Stomach (tissue), 9 donors: Measurements from ENCODE around the gene PLXNB2. TPM values are rescaled to one million over a fixed set of nuclear protein-coding genes. Genes with fewer than 3 reads are reported as not detected.

Source experiments
- DNase-seq, 2 donors: peaks; one replicate each; pipeline versions ENCODE4 v3.0.0 to v3.0.0-alpha.2; 2013 to 2019
- H3K27ac ChIP-seq, 5 donors: fragments of 200-600 bp in 4 of 5; sonication (generic) in 4 of 5; one replicate each; pipeline ENCODE4 v1.5.1; 2013 to 2019; ENCODE audit warnings: mild to moderate bottlenecking in 1 of 5, moderate library complexity in 1 of 5
- H3K27me3 ChIP-seq, 3 donors: fragments of 200-600 bp; sonication (generic); one replicate each; pipeline ENCODE4 v1.5.1; 2017 to 2019; ENCODE audit warnings: mixed run types in 1 of 3
- H3K36me3 ChIP-seq, 4 donors: fragments of 200-600 bp; sonication (generic); 1 replicate in 3 of 4; 2 replicates in 1 of 4; pipeline ENCODE4 v1.5.1; 2016 to 2019
- H3K4me1 ChIP-seq, 4 donors: fragments of 200-600 bp; sonication (generic); one replicate each; pipeline ENCODE4 v1.5.1; 2016 to 2019
- H3K4me3 ChIP-seq, 4 donors: fragments of 200-600 bp; sonication (generic) in 3 of 4; one replicate each; pipeline ENCODE4 v1.5.1; 2016 to 2019; ENCODE audit warnings: mild to moderate bottlenecking in 1 of 4
- H3K9me3 ChIP-seq, 4 donors: fragments of 200-600 bp; sonication (generic); one replicate each; pipeline ENCODE4 v1.5.1; 2016 to 2019
- CTCF ChIP-seq, 7 experiments: fragments of 450-650 bp in 4 of 7; fragments of 200-600 bp in 3 of 7; sonication (generic) in 3 of 7; IDR thresholded peaks; one replicate each; pipeline ENCODE4 v1.5.1; 2016 to 2019; ENCODE audit warnings: antibody characterized with exemption in 7 of 7, control low read depth in 2 of 7, mild to moderate bottlenecking in 1 of 7
- EP300 ChIP-seq: sonication (generic); formaldehyde crosslinking; IDR thresholded peaks from one replicate; pipeline ENCODE4 v1.6.1; 2017; ENCODE audit warnings: antibody characterized with exemption
- POLR2A ChIP-seq, 4 donors: fragments of 450-650 bp; IDR thresholded peaks; one replicate each; pipeline ENCODE4 v1.6.1; 2016; ENCODE audit warnings: antibody characterized with exemption in 4 of 4, control low read depth in 2 of 4, mild to moderate bottlenecking in 1 of 4, moderate library complexity in 1 of 4
- POLR2AphosphoS5 ChIP-seq, 3 donors: sonication (generic); formaldehyde crosslinking; IDR thresholded peaks; one replicate each; pipeline ENCODE4 v1.6.1; 2016; ENCODE audit warnings: antibody characterized with exemption in 3 of 3
- WGBS, 5 donors: extraction: QIAGEN DNeasy Blood & Tissue Kit in 3 of 5; methylation state at CpG; one replicate each; pipeline versions ENCODE4 v1.1.5 to v1.1.7; 2013 to 2018; 5-methylcytosine and 5-hydroxymethylcytosine counted together
- intact Hi-C: fragments of 100-400 bp; cut with DNase I; formaldehyde crosslinking; loops from one replicate; pipeline ENCODE4 v1.15.1; 2023; ENCODE audit warnings: low total_unique reads
- polyA plus RNA-seq, 3 donors: library from polyadenylated mRNA; stranded (reverse); fragments of 200-250 nt; gene quantifications; one replicate each; pipeline ENCODE4 v1.2.3, GENCODE V29; 2013
- total RNA-seq, 5 donors: library from RNA; depleted of rRNA; stranded (reverse); fragments of >200 nt; gene quantifications; one replicate each; pipeline versions ENCODE4 v1.1.0 to v1.2.3, GENCODE V29; 2014 to 2016
- donor health status: healthy with polysubstance abuse.
- donor health status: Bipolar disorder and iron deficiency.
- donor health status: healthy.

Gene PLXNB2
- total and polyA plus RNA-seq, 8 donors: 50.3 to 648 (median 269) TPM

GRCh38 chr22:50249341-50250248 lies 57.9 kb downstream of the PLXNB2 start:
- H3K4me3 ChIP-seq: peak overlapping the region in 3 of 4 donors; percentile 62 to 78 (median 66)
- intact Hi-C loops: loop anchor here (10.0 kb wide), 1 partner anchor 255 kb away; the partner anchor contains the start of genes LMF2 and NCAPH2
- H3K4me1 ChIP-seq: peaks cover 39 to 72% (median 68%) of the 10 kb centered on the region in 4 donors
- peaks cover 11 to 24% (median 17%) of the 10 kb centered on the region in 4 donors for H3K36me3 ChIP-seq
- no peak overlapping the region for H3K27ac ChIP-seq
- TF ChIP-seq POLR2AphosphoS5 (IDR thresholded peaks at IDR 0.05): no peak
- no peak for TF ChIP-seq POLR2A (IDR thresholded peaks at IDR 0.05)
- no peak for TF ChIP-seq CTCF (IDR thresholded peaks at IDR 0.05)
- TF ChIP-seq EP300: no peak
- no peaks in the 10 kb centered on the region for H3K9me3 ChIP-seq
- no peak for DNase-seq
- 83 to 88% (median 87%) methylated on average over 21 to 32 of the region's 32 CpGs for WGBS, 5 donors
- no peaks in the 10 kb centered on the region for H3K27me3 ChIP-seq

GRCh38 chr22:50248196-50249081 lies 59.0 kb downstream of the PLXNB2 start:
- DNase-seq: no peak
- H3K9me3 ChIP-seq: no peaks in the 10 kb centered on the region
- no peak for TF ChIP-seq EP300
- H3K4me3 ChIP-seq: no peak overlapping the region
- intact Hi-C loops: no loop called here
- no peaks in the 10 kb centered on the region for H3K27me3 ChIP-seq
- peaks cover 11 to 24% (median 17%) of the 10 kb centered on the region in 4 donors for H3K36me3 ChIP-seq
- peak overlapping the region in 1 of 5 donors; percentile 27 for H3K27ac ChIP-seq
- H3K4me1 ChIP-seq: peaks cover 46 to 81% (median 79%) of the 10 kb centered on the region in 4 donors
- WGBS, 5 donors: 80 to 89% (median 85%) methylated on average over 14 to 29 of the region's 29 CpGs

- H3K9me3 ChIP-seq: no peaks in the 10 kb centered on the region
- peak overlapping the region in 3 of 5 donors; percentile 27 to 49 (median 29) for H3K27ac ChIP-seq
- peak in 1 of 3 donors; percentile 44 for TF ChIP-seq POLR2AphosphoS5 (IDR thresholded peaks at IDR 0.05)
- no peak for TF ChIP-seq EP300
- no peak for TF ChIP-seq POLR2A (IDR thresholded peaks at IDR 0.05)
- no peak for TF ChIP-seq CTCF (IDR thresholded peaks at IDR 0.05)
- intact Hi-C loops: no loop called here
- no peaks in the 10 kb centered on the region for H3K27me3 ChIP-seq
- DNase-seq: peak; percentile 78 to 91
- 20 to 38% (median 29%) methylated on average over 9 to 16 of the region's 16 CpGs; no CpG with 5 or more reads in 1 of the 5 donors for WGBS, 5 donors
- peaks cover 53 to 88% (median 86%) of the 10 kb centered on the region in 4 donors for H3K4me1 ChIP-seq
- H3K36me3 ChIP-seq: peaks cover 11 to 24% (median 17%) of the 10 kb centered on the region in 4 donors
- H3K4me3 ChIP-seq: no peak overlapping the region
Observed at GRCh38 chr22:50247748-50248147, 59.7 kb downstream of the PLXNB2 start.

GRCh38 chr22:50246242-50247175 lies 60.9 kb downstream of the PLXNB2 start:
- H3K4me3 ChIP-seq: peak overlapping the region in 2 of 4 donors; percentile 96 to 97
- 80 to 83% (median 82%) methylated on average over 16 to 20 of the region's 20 CpGs for WGBS, 5 donors

More at GRCh38 chr22:50246242-50247175, 60.9 kb downstream of the PLXNB2 start:
- intact Hi-C loops: no loop called here
- TF ChIP-seq CTCF (IDR thresholded peaks at IDR 0.05) (no peak), POLR2AphosphoS5 (IDR thresholded peaks at IDR 0.05) (no peak), POLR2A (IDR thresholded peaks at IDR 0.05) (no peak), EP300 (no peak)
- Histone ChIP-seq H3K27me3 (no peaks in the 10 kb centered on the region), H3K9me3 (no peaks in the 10 kb centered on the region), H3K36me3 (peaks cover 11 to 24% (median 17%) of the 10 kb centered on the region in 4 donors), H3K4me1 (peaks cover 59 to 91% (median 90%) of the 10 kb centered on the region in 4 donors), H3K27ac (peak overlapping the region in 2 of 5 donors; percentile 93 to 97)
- DNase-seq: no peak
